Cerebellar nuclear complex (tissue), 1 donor: Measurements from ENCODE around the gene EXD3.

ENCODE experiments used
- DNase-seq, 2 experiments: peaks; one replicate each; lab custom pipeline; 2025; lab: John Stamatoyannopoulos, UW

The EXD3 gene

GRCh38 chr9:137272241-137273094, 150.5 kb downstream of the EXD3 start:
- no peak for DNase-seq

GRCh38 chr9:137271696-137272076, 151.3 kb downstream of the EXD3 start:
- no peak for DNase-seq

GRCh38 chr9:137270929-137271695, 151.8 kb downstream of the EXD3 start:
- no peak for DNase-seq

GRCh38 chr9:137269231-137269772, 153.7 kb downstream of the EXD3 start:
- no peak for DNase-seq

- no peak for DNase-seq
These were observed 154.3 kb downstream of the EXD3 start for GRCh38 chr9:137268538-137269201.

- DNase-seq = no peak
These were observed 155.0 kb downstream of the EXD3 start for GRCh38 chr9:137267933-137268355.

- DNase-seq = no peak
These were observed 156.1 kb downstream of the EXD3 start for GRCh38 chr9:137266585-137267453.

GRCh38 chr9:137266162-137266527, 156.8 kb downstream of the EXD3 start:
- no peak for DNase-seq

- no peak for DNase-seq
These were observed 157.3 kb downstream of the EXD3 start for GRCh38 chr9:137265496-137266161.

- no peak for DNase-seq
These were observed 158.9 kb downstream of the EXD3 start for GRCh38 chr9:137264067-137264466.

- DNase-seq = no peak
These were observed 159.5 kb downstream of the EXD3 start for GRCh38 chr9:137263506-137263905.

- no peak for DNase-seq
These were observed 160.1 kb downstream of the EXD3 start for GRCh38 chr9:137262909-137263285.

GRCh38 chr9:137262173-137262908, 160.6 kb downstream of the EXD3 start:
- peak in 1 of 2 experiments; percentile 15 for DNase-seq
